ENCODE results near the gene MISP3.

DNA sequence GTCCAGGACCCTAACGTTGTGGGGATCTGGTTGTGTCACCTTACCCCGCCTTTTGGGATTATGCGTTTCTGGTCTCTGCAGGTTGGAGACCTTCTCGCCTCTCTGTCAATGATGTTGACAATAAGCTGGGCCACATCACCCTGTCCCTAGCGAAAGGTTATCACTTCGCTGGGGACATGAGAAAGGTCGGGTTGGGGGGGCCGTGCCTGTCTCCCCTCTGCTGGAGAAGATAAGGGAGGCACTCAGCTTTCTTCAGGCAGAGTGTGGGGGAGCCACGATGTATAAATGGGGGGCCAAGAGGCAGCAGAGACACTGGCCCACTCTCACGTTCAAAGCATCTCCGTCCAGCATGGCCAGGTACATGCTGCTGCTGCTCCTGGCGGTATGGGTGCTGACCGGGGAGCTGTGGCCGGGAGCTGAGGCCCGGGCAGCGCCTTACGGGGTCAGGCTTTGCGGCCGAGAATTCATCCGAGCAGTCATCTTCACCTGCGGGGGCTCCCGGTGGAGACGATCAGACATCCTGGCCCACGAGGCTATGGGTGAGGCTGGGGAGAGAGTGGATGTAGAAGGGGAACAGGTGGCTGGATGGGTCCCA lies 44.6 kb upstream of the MISP3 start, which contains the start of gene RLN3:
- TF ChIP-seq, protein P1, sequence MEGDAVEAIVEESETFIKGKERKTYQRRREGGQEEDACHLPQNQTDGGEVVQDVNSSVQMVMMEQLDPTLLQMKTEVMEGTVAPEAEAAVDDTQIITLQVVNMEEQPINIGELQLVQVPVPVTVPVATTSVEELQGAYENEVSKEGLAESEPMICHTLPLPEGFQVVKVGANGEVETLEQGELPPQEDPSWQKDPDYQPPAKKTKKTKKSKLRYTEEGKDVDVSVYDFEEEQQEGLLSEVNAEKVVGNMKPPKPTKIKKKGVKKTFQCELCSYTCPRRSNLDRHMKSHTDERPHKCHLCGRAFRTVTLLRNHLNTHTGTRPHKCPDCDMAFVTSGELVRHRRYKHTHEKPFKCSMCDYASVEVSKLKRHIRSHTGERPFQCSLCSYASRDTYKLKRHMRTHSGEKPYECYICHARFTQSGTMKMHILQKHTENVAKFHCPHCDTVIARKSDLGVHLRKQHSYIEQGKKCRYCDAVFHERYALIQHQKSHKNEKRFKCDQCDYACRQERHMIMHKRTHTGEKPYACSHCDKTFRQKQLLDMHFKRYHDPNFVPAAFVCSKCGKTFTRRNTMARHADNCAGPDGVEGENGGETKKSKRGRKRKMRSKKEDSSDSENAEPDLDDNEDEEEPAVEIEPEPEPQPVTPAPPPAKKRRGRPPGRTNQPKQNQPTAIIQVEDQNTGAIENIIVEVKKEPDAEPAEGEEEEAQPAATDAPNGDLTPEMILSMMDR (IDR thresholded peaks at IDR 0.05; ENCODE audit: poor library complexity, severe bottlenecking) = no peak
- TF ChIP-seq EP300 (conservative IDR thresholded peaks at IDR 0.05; ENCODE audit: poor library complexity, severe bottlenecking) (no peak), POLR2AphosphoS5 (IDR thresholded peaks at IDR 0.05) (no peak), EZH2 (IDR thresholded peaks at IDR 0.05; ENCODE audit: borderline replicate concordance, insufficient read depth, low read length, poor library complexity, severe bottlenecking) (no peak), TAF1 (IDR thresholded peaks at IDR 0.05; ENCODE audit: low read depth) (no peak), SMC3 (conservative IDR thresholded peaks at IDR 0.05; ENCODE audit: poor library complexity) (no peak), RAD21 (conservative IDR thresholded peaks at IDR 0.05) (no peak), MXI1 (conservative IDR thresholded peaks at IDR 0.05; ENCODE audit: poor library complexity, severe bottlenecking) (no peak)
- TF ChIP-seq, protein P2, sequence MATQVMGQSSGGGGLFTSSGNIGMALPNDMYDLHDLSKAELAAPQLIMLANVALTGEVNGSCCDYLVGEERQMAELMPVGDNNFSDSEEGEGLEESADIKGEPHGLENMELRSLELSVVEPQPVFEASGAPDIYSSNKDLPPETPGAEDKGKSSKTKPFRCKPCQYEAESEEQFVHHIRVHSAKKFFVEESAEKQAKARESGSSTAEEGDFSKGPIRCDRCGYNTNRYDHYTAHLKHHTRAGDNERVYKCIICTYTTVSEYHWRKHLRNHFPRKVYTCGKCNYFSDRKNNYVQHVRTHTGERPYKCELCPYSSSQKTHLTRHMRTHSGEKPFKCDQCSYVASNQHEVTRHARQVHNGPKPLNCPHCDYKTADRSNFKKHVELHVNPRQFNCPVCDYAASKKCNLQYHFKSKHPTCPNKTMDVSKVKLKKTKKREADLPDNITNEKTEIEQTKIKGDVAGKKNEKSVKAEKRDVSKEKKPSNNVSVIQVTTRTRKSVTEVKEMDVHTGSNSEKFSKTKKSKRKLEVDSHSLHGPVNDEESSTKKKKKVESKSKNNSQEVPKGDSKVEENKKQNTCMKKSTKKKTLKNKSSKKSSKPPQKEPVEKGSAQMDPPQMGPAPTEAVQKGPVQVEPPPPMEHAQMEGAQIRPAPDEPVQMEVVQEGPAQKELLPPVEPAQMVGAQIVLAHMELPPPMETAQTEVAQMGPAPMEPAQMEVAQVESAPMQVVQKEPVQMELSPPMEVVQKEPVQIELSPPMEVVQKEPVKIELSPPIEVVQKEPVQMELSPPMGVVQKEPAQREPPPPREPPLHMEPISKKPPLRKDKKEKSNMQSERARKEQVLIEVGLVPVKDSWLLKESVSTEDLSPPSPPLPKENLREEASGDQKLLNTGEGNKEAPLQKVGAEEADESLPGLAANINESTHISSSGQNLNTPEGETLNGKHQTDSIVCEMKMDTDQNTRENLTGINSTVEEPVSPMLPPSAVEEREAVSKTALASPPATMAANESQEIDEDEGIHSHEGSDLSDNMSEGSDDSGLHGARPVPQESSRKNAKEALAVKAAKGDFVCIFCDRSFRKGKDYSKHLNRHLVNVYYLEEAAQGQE (IDR thresholded peaks at IDR 0.05; ENCODE audit: borderline replicate concordance) = no peak

Measured in neural cell (in vitro differentiated cells).